Raji (cell line): Measurements from ENCODE around the gene IKZF5.

Source experiments
- POLR2A ChIP-seq: IDR thresholded peaks from 2 replicates; pipeline ENCODE4 v1.6.1; 2011; ENCODE audit warnings: low read depth, low read length, control low read depth; ENCODE audit not compliant: insufficient read depth

Gene IKZF5

GRCh38 chr10:123021517-123021916 is 12.9 kb upstream of the IKZF5 start:
- TF ChIP-seq POLR2A, result no peak

DNA sequence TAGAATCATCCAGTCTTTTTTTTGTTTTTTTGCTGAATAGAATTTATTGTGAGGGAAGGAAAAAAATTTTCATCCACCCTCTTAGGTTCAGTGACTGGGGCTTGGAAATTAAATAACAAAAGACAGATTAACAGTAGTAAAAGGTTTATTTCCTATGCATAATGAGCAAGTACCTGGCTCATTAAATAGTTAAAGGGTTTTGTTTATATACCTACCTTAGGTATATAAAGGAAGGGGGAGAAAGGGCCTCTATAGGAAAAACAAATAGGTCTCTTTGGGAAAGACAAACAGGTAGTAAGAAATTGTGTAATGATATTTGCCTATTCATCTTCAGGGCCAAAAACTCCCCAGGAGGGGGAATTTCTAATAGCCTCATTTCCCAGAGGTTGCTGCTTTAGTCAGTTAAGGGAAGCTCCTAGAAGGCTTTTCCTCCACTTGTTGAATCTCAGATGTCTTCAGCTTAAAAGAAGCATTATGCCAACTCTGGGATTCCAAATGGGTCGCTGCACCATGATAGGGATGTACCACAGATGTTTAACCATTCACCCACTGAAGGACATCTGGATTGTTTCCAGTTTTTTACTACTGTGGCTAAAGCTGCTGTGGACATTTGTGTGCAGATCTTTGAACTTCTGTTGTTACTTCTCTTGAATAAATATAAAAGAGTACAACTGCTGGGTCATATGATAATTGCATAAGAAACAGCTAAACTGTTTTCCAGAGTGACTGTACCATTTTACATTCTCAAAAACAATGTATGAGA is 11.5 kb upstream of the IKZF5 start:
- TF ChIP-seq POLR2A, result no peak

GRCh38 chr10:123019264-123019663 is 10.7 kb upstream of the IKZF5 start:
- no peak for TF ChIP-seq POLR2A

DNA sequence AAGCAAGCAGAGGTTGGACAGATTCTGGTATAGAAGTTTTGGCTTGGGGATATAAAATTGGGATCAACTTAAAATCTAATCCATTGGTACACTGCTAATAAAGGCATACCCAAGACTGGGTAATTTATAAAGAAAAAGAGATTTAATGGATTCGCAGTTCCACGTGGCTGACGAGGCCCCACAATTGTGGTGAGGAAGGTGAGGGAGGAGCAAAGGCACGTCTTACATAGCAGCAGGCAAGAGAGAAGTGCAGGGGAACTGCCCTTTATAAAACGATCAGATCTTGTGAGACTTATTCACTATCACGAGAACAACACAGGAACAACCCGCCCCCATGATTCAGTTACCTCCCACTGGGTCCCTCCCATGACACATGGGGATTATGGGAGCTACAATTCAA is 9.9 kb upstream of the IKZF5 start:
- TF ChIP-seq POLR2A, result no peak

- no peak for TF ChIP-seq POLR2A
These were observed 9.0 kb upstream of the IKZF5 start for GRCh38 chr10:123017421-123018165.

- no peak for TF ChIP-seq POLR2A
These were observed 7.6 kb upstream of the IKZF5 start for GRCh38 chr10:123016228-123016627.

- TF ChIP-seq POLR2A, result no peak
These were observed 6.2 kb upstream of the IKZF5 start for GRCh38 chr10:123014772-123015171.

DNA sequence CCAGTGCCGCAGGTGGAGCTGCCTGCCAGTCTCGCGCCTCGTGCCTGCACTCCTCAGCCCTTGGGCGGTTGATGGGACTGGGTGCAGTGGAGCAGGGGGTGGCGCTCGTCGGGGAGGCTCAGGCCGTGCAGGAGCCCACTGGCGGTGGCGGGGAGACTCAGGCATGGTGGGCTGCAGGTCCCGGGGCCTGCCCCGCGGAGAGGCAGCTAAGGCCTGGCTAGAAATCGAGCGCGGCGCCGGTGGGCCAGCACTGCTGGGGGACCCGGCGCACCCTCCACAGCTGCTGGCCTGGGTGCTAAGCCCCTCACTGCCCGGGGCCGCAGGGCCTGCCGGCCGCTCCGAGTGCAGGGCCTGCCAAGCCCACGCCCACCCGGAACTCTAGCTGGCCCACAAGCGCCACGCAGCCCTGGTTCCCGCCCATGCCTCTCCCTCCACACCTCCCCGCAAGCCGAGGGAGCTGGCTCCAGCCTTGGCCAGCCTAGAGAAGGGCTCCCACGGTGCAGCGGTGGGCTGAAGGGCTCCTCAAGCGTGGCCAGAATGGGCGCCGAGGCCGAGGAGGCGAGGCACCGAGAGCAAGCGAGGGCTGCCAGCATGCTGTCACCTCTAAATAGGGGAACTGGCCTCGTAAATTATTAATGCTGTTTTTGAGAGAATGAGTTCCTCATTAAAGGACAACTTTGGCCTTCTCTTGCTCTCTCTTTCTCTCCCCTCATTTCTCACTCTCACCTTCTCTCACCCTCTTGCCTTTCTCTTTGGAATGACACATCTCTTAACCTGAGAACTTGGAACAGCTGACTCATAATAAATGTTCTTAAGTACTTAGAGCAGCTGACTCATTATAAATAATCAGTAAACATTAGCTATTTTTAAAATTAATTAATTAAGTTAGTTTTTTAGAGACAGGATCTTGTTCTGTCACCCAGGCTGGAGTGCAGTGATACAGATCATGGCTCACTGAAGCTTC is 5.1 kb upstream of the IKZF5 start:
- no peak for TF ChIP-seq POLR2A

GRCh38 chr10:123011987-123012386 is 3.4 kb upstream of the IKZF5 start:
- no peak for TF ChIP-seq POLR2A

GRCh38 chr10:123009105-123009820 is 668 bp upstream of the IKZF5 start:
- TF ChIP-seq POLR2A, result no peak

DNA sequence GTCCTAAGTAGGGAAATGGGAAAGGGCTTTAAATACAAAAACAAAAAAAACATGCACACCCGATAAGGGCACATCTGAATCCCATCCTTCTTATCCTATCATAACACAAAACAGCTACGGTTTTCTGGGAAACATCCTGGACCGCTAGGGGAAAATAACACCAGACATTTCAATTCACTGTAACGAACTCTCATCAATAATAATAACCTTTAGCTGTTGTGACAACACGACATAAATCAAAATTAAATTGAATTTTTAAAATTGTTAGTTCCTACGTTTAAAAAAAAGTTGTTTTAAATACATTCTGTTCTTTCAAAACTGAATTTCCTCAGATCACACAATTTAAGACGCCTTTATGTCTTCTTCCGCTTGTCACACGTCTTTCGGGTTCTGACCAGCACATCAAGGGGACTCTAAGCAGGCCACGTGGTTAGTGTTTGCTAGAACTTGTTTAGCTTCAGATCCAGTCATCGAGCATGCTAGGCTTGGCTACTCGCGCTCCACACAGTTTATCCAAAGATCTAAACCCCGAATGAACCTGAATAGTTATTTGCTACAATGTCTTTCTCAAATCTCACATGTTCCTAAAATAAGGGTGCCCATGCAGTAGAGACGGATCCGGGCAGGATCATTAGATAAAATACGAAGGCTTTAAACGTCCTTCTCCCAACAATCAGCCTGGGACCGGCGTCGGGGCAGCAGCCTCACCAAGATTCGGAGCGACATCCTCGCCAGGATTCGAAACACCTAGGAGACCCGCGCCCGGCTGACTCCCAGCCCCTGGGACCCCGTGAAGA is 839 bp downstream of the IKZF5 start:
- 0 out of 2 replicates have a peak, but pooled peaks have one; percentile 16 for TF ChIP-seq POLR2A

- TF ChIP-seq POLR2A, result no peak
These were observed 4.3 kb downstream of the IKZF5 start for GRCh38 chr10:123004298-123004697.

DNA sequence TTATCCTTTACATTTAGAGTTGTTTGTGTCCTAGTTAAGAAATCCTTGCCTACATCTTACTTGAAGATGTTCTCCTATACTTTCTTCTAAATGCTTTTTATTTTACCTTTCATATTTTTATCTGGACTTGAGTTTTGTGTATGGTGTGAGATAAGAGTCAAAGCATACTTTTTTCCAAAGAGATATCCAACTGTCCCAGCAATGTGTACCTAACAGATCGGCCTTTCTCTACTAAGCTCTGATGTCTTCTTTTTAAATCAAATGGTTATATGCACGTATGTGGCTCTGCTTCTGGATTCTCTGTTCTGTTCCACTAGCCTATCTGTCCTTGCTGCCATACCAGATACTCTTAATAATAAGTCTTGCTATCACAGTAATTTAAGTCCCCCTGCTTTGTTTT is 7.2 kb downstream of the IKZF5 start:
- TF ChIP-seq POLR2A, result no peak

GRCh38 chr10:123000155-123000554 is 8.4 kb downstream of the IKZF5 start:
- TF ChIP-seq POLR2A, result no peak
